ENCODE results near the gene NTHL1.

The NTHL1 gene

GRCh38 chr16:2007081-2007836 is 40.4 kb downstream of the NTHL1 start:
- no peak for DNase-seq

- no peak for DNase-seq
Measured at GRCh38 chr16:2006317-2006716, 41.3 kb downstream of the NTHL1 start.

DNA sequence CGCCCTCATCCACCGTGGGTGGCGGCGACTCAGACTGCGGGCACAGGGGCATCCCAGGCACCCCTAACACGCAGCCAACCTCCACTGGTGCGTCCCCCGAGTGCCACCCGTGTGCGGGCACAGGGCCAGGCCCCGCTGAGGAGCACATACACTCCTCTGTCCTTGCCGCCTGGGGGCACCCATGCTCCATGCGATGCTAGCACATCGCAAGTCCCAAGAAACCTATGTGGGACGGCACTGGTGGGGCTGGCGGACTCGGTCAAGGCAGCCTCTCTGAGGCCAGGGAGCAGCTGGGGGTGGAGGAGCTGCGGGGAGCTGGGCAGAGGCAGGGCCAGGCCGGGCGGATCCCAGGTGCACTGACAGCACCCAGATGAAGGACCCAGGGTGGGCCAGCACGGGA is 42.0 kb downstream of the NTHL1 start:
- peak; percentile 62 to 73 for DNase-seq

DNA sequence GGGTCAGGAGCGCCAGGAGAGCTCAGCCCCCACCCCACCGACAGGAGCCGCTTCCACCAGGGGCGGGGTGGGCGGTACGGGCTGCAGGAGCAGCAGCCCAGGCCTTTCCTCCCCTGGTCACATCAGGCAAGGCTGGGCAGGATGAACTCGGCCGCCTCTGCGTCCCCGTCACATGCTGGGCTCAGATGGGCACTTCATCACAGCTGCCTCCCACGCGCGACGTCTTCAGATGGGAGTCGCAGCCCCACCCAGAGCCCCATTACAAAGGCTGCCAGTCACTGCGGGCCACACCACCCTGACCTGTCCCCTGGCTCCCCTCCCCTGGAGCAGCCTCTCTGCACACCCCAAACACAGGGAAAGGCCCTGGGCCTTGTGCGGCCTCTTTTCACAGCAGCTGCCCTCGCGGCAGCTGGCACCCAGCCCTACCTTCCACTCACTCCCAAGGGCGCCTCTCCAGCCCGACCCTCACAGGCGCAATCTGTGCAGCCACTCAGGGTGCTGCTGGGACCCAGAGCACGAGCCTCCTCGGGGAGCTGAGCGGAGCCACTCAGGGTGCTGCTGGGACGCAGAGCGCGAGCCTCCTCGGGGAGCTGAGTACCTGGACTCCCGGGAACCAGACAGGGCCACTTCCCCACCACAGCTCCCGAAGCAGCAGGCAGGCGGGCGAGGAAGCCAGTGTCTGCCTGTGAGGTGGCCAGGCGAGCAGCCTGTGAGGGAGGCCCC is 42.7 kb downstream of the NTHL1 start:
- DNase-seq = peak; percentile 60 to 67

- peak; percentile 90 to 92 for DNase-seq
Measured at GRCh38 chr16:2003827-2004641, 43.6 kb downstream of the NTHL1 start.

- DNase-seq = no peak
Measured at GRCh38 chr16:2003231-2003826, 44.3 kb downstream of the NTHL1 start.

DNA sequence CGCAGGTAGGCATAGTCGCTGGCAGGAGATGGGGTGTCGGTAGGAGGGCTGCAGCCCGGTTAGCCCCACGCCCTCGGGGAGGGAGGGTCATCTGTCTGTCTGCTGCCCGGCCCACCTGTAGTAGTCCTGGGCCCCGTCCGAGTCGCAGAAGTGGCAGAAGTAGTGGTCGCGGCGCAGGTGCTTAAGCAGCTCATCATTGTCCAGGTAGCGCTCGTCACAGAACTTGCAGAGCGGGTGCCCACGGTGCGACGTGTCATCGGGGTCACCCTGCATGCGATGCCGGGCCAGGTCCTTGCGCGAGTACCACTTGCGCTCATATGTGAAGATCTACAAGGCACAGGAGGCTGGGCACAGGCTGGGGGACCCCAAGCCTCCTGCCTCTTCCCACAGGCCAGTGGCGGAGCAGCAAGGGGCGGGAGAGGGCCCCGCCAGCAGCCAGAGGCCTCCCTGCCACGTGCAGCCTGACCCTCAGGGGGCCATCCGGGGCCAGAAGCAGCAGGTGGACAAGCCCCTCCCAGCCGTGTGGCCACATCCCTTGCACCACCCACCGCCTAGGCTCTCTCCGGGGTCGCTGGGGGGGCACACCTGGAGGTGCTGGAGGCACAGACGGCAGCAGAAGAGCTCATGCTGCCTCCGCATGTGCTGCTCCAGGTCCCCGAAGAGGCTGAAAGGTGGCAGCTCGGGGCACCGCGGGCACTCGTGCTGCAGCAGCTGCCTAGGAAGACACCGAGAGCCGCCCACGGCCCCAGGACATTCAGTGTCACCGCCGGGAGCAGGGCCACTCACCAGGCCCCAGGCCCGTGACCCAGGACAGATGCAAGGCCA is 45.0 kb downstream of the NTHL1 start:
- no peak for DNase-seq

DNA sequence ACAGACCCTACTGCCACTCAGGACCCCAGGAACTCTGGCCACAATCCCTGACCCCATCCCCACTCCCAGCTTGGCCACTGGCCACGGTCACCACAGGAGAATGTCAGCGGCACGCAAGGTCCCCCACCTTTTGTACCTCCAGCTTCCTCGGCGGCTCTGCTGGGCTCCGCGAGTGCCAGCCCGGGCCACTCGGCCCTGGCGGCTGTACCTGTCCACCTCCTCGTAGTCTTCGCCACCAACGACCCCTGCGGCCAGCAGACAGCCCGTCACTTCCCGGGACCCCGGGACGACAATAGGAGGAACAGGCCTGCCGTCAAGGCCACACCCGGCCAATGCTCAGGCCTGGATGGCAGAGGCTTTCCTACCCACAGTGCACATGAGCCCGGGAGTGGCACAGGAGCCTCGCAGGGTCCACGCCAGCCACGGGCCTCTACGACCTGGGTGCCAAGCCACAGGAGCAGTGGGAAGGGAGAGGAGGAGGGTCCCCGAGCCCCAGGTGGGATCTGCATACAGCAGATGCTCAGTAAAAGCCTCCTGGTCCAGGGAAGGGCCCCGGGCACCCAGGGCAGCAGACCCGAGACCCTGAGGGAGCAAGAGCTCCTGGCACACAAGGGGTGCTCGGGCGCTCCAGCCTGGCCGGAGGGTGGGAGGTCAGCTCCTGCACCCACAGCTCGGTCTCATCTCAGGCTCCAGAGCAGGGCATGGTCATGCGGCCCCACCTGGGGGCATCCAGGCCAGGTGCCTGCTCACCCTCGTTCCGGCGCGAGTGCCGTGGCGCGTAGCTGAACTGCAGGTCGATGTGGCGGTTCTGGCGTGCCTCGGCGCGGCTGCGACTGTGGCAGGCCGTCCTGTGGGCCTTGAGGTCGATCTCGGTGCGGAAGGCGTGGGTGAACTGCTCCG is 45.9 kb downstream of the NTHL1 start:
- no peak for DNase-seq

DNA sequence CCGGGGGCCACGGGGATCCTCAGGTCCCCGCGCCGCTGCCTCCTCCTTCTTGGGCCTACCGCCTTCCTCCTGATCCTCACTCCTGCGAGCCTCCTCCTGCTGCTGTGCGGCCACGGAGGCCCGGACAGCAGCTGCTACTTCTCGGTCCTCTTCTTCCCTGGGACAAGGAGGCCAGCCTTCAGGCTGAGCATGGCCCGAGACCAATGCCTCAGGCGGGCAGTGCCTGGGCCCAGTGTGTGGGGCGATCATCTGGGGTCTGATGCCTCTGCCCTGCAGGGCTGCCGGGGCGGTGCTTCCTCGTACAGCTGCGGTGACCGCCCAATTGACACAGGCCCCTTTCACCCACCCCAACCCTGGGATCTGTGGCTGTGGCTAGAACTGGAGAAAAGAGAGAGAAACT is 46.6 kb downstream of the NTHL1 start:
- DNase-seq = no peak

- DNase-seq = no peak
Measured at GRCh38 chr16:1999866-2000514, 47.6 kb downstream of the NTHL1 start.

DNA sequence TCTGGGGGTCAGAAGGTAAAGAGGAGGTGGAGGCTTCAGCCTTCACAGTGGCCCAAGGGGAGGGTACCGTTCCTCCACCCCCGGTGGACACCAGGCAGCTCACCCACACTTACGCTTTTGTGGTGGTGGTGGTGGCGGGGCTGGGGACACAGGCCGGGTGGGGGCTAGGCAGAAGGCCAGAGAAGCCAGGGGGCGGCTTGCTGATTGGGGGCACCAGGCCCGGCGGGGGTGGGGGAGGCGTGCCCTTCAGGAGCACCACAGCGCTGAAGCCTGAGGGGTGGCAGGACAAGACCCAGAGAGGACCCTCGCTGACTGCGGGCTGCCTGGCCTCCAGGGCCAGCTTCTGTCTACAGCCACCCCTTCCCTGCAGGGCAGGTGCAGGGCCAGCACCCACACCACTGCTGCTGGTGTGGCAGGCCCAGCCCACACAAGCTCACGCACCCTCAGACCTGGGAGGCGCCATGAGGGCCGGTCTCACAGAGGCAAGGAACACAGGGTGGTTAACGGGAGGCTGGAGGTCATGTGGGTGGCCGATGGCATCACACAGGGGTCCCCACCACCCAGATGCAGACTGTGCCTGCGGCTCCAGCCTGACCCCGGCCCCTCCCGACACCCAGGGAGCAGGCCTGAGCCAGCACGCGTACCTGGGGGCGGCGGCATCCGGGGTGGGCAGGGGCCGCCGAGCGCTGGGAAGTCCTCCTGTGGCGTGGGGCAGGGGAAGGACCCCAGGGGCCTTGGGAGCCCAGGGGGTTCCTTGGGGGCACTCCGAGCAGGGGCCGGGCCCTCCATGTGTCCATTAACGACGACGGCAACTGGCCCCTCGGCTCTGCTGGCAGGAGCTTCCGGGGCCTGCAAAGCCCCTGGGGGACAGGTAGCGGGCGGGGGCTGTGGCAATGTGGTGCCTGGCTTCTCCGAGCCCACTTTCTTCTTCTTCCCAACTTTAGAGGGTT is 48.5 kb downstream of the NTHL1 start:
- DNase-seq = no peak

- no peak for DNase-seq
Measured at GRCh38 chr16:1998360-1998835, 49.2 kb downstream of the NTHL1 start.

DNA sequence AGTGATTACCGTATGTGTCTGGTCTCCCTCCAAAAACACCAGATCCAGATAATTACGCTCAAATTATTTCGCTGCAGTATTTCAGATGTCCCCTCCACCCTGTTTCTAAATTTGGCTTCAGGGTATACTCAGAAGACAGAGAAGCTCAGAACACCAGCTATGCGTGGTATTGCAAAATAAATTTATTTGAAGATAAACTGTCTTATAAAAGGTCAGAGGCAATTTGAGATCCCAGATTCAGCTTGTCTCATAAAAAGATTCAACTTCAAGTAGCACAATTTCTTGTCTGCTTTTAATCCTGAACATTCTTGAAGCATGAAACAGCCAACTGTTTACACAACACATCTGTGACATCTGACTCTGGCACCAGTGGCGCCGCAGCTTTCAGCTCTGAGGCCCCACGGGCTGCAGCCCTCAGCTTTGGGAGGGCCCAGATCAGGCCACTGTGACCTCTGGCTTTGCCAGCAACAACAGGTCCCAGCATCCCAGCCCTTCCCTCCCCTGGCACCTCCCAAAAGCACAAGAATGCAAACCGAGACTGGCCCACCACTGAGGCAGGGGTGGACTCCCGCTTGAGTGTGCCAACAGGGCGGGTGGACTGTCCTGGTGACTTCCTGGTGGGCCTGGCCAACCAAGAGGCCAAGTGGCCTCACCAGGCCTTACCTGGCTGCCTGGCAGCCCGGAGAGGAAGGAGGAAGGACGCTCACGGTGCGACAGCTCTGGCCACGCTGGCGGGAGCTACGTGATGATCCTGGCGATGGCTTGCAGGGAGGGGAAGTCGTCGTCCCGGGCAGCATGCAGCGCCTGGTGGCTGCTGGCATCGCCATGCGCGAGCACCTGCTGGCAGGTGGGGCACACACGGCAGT is 49.9 kb downstream of the NTHL1 start:
- DNase-seq = no peak

DNA sequence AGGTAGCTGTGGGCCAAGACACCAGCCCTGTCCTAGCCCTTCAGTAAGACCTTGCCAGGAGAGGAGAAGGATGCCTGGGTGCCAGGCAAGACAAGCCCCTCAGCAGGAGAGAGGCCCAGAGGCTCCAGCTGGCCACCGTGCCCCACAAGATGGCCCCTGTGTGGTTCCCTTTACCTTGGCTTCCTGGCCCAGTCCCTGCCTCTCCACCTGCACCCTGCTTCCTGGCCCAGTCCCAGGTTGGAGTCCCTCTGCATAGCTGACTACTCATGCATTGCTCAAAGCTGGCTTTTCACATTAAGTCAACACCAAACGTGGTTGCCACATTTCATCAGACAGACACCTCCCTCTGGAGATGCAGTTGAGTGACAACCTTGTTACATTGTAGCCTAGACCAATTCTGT is 53.9 kb downstream of the NTHL1 start:
- no peak for DNase-seq

DNA sequence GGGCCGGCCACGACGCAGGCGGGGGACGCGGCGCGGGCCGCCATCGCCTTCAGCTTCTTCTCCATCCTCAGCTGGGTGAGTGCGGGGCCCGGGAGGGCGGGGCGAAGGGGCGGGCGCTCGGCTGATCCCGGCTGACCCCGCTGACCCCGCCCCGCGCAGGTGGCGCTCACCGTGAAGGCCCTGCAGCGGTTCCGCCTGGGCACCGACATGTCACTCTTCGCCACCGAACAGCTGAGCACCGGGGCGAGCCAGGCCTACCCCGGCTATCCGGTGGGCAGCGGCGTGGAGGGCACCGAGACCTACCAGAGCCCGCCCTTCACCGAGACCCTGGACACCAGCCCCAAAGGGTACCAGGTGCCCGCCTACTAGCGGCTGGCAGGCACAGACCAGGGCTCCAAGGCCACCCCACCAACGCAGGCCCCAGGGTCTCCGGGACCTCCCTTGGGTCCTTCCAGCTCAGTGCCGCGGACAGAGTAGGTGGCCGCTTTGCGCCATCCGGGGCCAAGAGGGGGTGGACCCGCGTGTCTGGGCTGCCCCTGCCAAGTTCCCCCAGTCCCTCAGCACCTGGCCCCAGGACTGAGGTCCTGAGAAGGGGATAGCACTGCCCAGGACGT is 54.8 kb downstream of the NTHL1 start:
- no peak for DNase-seq

- peak; percentile 93 to 96 for DNase-seq
Measured at GRCh38 chr16:1991948-1992703, 55.5 kb downstream of the NTHL1 start.

DNA sequence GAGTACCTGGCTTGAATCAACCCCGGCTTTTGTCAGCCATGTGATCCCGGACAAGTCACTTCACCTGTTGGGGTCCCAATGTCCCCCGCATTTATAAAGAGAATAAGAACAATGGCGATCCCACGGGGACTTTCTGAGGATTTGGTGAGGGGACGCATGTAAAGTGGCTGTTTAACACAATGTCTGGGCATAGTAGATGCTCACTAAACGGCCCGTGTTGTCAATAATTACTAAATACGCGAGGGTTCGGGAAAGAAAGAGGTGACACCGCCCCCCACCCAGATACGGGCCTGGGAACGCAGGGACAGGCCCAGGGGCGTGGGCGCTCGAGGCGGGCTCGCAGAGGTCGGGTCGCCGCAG is 56.1 kb downstream of the NTHL1 start:
- no peak for DNase-seq

Data from inflammatory macrophage (primary cell).